ENCODE results near the gene MCCC2. TPM values are rescaled to one million over a fixed set of nuclear protein-coding genes. Genes with fewer than 3 reads are reported as not detected.
"Not testable (repeated sequence)": the region's sequence is repeated elsewhere in the genome, so short reads cannot be mapped to it uniquely, and the experiment has no call there.

MCCC2 gene
- polyA plus RNA-seq, 4 donors = 23.6 to 70.9 (median 62.5) TPM

DNA sequence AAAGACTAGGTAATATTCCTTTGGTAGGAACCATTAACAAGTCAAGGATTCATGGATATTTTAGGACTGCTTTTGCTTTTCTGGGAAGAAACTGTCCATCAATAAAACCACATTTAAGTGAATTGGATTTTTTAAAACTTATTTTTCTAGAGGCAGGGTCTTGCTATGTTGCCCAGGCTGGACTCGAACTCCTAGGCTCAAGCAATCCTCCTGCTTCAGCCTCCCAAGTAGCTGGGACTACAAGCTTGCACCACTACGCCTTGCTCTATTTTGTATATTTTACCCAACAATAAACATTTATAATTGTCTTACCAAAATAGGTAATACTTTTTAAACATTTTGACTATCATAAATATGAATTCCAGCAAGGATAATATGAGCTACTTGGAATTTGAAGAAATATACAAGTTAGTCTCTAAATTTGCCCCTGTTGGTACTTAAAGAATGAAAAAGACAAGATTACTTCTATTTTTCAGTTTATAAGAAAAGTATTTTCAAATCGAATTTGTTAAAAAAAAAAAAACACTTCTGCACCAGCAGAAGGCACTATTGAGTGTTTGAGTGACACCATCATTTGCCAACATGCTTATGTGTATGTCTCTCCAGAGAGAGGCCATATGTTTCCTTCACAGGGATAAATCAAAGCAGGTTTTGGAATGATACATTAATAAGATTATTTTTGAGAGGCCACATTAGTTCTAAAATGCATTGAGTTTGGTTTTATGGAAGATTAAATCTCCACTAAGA lies 71.9 kb downstream of the MCCC2 start:
- DNase-seq (ENCODE audit: low read depth in 4 of 4, low spot score in 3 of 4) = no peak

GRCh38 chr5:71662381-71662780 lies 75.2 kb downstream of the MCCC2 start:
- peak in 2 of 4 donors; percentile 4 to 37 for DNase-seq (ENCODE audit: low read depth in 4 of 4, low spot score in 3 of 4)

DNA sequence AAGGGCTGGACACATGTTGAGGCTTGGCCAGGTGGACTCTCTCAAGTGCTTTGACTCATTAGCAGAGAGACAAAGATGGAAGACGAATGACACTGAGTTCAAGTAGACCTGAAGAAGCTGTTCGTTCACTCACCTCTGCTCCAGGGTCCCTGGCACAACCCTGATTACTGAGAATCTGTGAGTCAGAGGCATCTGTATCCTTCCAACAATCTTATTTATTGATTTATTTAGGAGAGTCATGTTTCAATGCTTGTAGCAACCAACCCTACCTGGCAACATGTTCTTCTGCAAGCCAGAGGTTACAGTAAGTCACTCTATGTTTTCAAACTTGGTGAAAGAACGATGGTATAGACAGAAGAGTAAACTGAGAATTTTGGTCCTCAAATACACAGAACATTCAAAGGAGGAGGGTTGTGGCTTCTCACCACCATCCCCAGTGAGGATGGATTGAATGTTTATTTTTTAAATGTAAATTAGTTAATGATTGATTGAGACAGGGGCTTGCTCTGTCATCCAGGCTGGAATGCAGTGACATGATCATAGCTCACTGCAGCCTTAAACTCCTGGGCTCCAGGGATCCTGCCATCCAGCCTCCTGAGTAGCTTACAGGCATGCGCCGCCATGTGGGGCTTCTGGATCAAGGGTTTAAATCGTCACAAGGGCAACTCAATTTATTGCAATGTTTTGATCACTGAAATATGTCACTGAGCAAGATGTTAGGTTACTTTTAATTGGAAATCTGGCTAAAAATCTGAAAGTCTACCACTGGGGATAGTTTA lies 76.2 kb downstream of the MCCC2 start:
- DNase-seq (ENCODE audit: low read depth in 4 of 4, low spot score in 3 of 4) = no peak

DNA sequence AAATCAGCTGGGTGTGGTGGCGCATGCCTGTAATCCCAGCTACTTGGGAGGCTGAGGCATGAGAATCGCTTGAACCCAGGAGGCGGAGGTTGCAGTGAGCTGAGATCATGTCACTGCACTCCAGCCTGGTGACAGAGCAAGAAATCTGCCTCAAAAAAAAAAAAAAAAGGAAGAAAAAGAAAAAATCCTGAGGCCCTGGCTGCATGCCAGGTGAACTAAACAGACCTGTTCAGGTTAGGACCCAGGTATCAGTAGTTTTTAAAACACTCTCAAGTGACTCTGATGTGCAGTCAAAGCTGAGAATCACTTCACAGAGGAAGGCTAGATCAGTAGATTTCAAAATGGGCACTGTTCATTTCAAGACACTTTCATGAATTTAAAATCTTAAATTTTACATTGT lies 77.5 kb downstream of the MCCC2 start:
- not testable (repeated sequence) for DNase-seq (ENCODE audit: low read depth in 4 of 4, low spot score in 3 of 4)

- DNase-seq (ENCODE audit: low read depth in 4 of 4, low spot score in 3 of 4) = no peak
Measured at GRCh38 chr5:71666321-71666720, 79.2 kb downstream of the MCCC2 start.

GRCh38 chr5:71677977-71678376 lies 90.8 kb downstream of the MCCC2 start:
- no peak for DNase-seq (ENCODE audit: low read depth in 4 of 4, low spot score in 3 of 4)

DNA sequence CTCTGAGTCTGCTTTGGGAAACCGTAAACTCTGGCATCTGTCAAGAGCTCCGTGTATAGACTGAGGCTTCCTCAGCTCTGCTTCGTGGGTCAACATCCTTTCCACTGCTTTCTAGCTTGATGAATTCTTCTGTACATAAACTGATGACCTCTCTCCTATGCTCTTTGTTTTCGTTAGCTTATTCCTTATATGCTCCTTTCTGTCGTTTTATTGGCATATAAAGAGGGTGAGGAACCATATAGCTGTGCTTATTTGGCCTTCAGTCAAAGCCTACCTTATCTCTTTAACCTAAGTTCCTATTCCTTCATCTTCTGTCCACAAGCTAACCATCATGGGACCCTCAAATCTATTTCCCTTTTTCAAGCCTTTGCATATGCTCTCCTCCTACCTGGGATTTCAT lies 92.6 kb downstream of the MCCC2 start:
- DNase-seq (ENCODE audit: low read depth in 4 of 4, low spot score in 3 of 4) = no peak

DNA sequence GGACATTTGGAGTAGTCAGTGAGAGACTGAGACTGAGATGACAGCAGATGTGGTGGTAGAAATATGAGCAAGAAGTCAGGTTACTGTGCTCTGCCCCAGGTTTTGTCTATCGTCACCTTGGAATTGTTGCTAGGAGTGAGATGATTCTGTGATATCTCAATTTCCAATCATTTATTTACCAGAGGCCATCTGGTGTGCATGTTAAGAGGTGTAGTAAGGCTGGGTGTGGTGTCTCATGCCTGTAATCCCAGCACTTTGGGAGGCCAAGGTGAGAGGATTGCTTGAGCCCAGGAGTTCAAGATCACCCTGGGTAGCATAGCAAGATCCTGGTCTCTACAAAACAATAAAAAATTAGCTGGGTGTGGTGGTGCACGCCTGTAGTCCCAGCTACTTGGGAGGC lies 93.4 kb downstream of the MCCC2 start:
- no peak for DNase-seq (ENCODE audit: low read depth in 4 of 4, low spot score in 3 of 4)

DNA sequence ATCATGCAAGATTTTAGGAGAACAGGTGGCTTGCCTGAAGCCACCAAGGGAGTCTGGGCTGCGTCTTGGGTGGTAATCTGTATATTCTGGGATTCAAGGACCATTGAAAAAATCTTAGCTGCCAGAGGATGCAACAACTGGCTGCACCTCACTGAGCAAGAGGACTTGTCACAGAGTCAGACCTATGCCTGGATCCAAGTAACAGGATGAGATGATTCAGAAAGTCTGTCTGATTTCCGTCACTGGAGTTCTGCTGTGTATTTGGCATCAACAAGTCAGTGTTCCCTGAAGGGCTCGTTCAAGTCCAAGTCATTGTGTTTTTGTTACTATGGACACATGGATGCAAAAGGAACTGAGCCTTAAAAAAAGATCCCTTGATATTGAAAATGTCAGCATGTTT lies 94.2 kb downstream of the MCCC2 start:
- DNase-seq (ENCODE audit: low read depth in 4 of 4, low spot score in 3 of 4) = no peak

- DNase-seq (ENCODE audit: low read depth in 4 of 4, low spot score in 3 of 4) = no peak
Measured at GRCh38 chr5:71684309-71684708, 97.2 kb downstream of the MCCC2 start.

- peak in 1 of 4 donors; percentile 6 for DNase-seq (ENCODE audit: low read depth in 4 of 4, low spot score in 3 of 4)
Measured at GRCh38 chr5:71693828-71694427, 106.8 kb downstream of the MCCC2 start.

DNA sequence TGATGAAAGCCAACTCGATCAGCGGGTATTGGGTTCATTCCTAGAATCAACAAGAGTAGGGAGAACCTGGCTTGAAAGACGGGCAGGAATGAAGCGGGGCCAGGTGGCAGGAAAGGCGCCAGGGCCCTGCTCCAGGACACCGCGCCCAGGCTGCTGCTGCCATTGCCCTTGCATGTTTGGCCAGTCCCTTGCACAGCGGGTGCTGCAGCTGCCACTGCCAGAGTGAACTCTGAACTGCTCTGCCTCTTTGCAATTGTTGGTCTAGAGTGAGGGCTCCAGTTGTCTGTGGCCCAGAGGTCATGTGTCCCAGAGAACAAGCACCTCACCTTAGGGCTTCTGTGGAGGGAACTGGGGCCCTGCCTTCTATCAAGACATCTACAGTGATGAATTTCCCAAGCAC lies 107.9 kb downstream of the MCCC2 start:
- no peak for DNase-seq (ENCODE audit: low read depth in 4 of 4, low spot score in 3 of 4)

DNA sequence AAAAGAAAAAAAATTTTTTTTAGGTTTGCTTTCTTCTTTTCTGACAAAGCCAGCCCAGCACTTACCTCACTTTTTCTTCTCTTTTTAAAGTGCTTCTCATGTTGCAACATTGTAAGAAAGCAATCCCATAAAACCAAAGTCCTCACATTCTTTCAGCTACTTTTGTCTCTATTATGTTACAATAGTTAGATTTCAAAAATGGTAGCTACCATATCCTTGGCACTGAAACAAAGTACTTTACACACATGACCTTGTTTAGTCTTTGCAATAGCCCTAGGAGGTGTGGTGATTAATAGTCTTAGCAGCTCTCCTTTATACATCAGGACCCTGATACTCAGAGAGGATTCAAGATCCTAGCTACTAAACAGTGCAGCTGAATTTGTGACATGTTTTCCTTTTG lies 108.5 kb downstream of the MCCC2 start:
- DNase-seq (ENCODE audit: low read depth in 4 of 4, low spot score in 3 of 4) = no peak

- no peak for DNase-seq (ENCODE audit: low read depth in 4 of 4, low spot score in 3 of 4)
Measured at GRCh38 chr5:71697967-71698366, 110.8 kb downstream of the MCCC2 start.

- DNase-seq (ENCODE audit: low read depth in 4 of 4, low spot score in 3 of 4) = no peak
Measured at GRCh38 chr5:71699233-71699632, 112.1 kb downstream of the MCCC2 start.

DNA sequence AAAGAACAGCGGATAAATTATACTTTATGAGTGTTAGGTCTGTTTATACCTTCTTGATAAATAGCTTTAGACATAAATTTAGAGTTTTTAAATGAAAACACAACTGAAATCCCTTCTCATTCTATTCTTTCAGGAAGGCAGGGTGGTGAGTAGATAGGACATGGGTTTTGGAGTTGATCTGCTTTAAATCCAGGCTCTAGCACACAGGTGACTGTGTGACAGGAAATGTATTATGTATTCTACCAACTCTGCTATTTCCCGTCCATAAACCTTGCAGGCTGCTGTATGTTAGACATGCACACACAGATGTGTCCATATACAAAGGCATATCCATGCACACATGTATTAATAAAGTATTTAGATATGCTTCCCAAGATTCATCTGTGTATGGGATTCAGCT lies 112.6 kb downstream of the MCCC2 start:
- DNase-seq (ENCODE audit: low read depth in 4 of 4, low spot score in 3 of 4) = no peak

DNA sequence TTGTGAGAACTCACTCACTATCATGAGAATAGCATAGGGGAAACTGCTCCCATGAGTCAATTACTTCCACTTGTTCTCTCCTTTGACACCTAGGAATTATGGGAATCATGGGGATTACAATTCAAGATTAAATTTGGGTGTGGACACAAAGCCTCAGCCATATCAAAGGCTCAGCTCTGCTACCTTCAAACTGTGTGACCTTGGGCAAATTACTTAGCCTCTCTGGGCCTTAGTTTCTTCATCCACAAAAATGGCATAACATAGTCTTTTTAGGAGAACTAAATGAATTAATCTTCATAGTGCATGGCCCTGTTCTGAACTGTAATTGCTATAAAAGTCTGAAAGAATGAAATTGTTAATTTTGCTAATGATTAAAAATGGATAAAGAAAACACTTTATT lies 113.7 kb downstream of the MCCC2 start:
- DNase-seq (ENCODE audit: low read depth in 4 of 4, low spot score in 3 of 4) = no peak

GRCh38 chr5:71701407-71701806 lies 114.3 kb downstream of the MCCC2 start:
- no peak for DNase-seq (ENCODE audit: low read depth in 4 of 4, low spot score in 3 of 4)

- DNase-seq (ENCODE audit: low read depth in 4 of 4, low spot score in 3 of 4) = no peak
Measured at GRCh38 chr5:71703941-71704340, 116.8 kb downstream of the MCCC2 start.

GRCh38 chr5:71705421-71705820 lies 118.3 kb downstream of the MCCC2 start:
- DNase-seq (ENCODE audit: low read depth in 4 of 4, low spot score in 3 of 4) = no peak

GRCh38 chr5:71706906-71707305 lies 119.8 kb downstream of the MCCC2 start:
- DNase-seq (ENCODE audit: low read depth in 4 of 4, low spot score in 3 of 4) = no peak
